Naive thymus-derived CD4-positive, alpha-beta T cell (primary cell): ENCODE data around the gene SERPINF2. TPM values are rescaled to one million over a fixed set of nuclear protein-coding genes. Genes with fewer than 3 reads are reported as not detected.

Source experiments
- ATAC-seq: fragments of 150-1000 bp; cut with Tn5 transposase; 2 replicates; pipeline ENCODE4 v1.10.0; 2021; ENCODE audit warnings: mild to moderate bottlenecking, moderate library complexity
- CTCF ChIA-PET: fragments of 350-600 bp; sonication (Branson Sonifier 250); formaldehyde crosslinking; loops from one replicate; lab custom pipeline; 2021; ENCODE audit warnings: antibody characterized with exemption; lab: Charles Lee
- POLR2A ChIA-PET: fragments of 350-600 bp; sonication (Branson Sonifier 250); formaldehyde crosslinking; loops from one replicate; lab custom pipeline; 2021; ENCODE audit warnings: antibody characterized with exemption, inconsistent platforms; lab: Charles Lee
- DNase-seq, 9 donors: peaks; one replicate each; pipeline versions ENCODE4 v3.0.0 to v3.0.0-alpha.2; 2020 to 2022; ENCODE audit warnings: mixed read lengths in 1 of 9
- H3K27ac ChIP-seq: one replicate; pipeline ENCODE4 v1.7.0; 2013; ENCODE audit warnings: mild to moderate bottlenecking, low read depth, low read length, moderate library complexity
- H3K27me3 ChIP-seq, 2 donors: one replicate each; pipeline ENCODE4 v1.7.0; 2013; ENCODE audit warnings: low read length in 2 of 2, mild to moderate bottlenecking in 2 of 2, moderate library complexity in 2 of 2; ENCODE audit not compliant: control insufficient read depth in 2 of 2, insufficient read depth in 2 of 2
- H3K36me3 ChIP-seq, 3 experiments: 1 replicate in 2 of 3; 2 replicates in 1 of 3; pipeline ENCODE4 v1.7.0; 2013; ENCODE audit warnings: low read length in 3 of 3, mild to moderate bottlenecking in 3 of 3, moderate library complexity in 1 of 3; ENCODE audit not compliant: insufficient read depth in 3 of 3, control insufficient read depth in 2 of 3
- H3K4me1 ChIP-seq, 2 donors: one replicate each; pipeline ENCODE4 v1.7.0; 2013; ENCODE audit warnings: low read length in 2 of 2, mild to moderate bottlenecking in 2 of 2, moderate library complexity in 1 of 2; ENCODE audit not compliant: control insufficient read depth in 2 of 2, insufficient read depth in 2 of 2
- H3K4me3 ChIP-seq: 2 replicates; pipeline ENCODE4 v1.7.0; 2013; ENCODE audit warnings: mild to moderate bottlenecking, low read length
- H3K9me3 ChIP-seq, 3 experiments: 1 replicate in 2 of 3; 2 replicates in 1 of 3; pipeline ENCODE4 v1.7.0; 2013; ENCODE audit warnings: low read length in 3 of 3; ENCODE audit not compliant: control insufficient read depth in 2 of 3
- H3K27ac Mint-ChIP-seq, 9 donors: one replicate each; pipeline ENCODE4 v1.8.0; 2020 to 2022; ENCODE audit warnings: mixed read lengths in 9 of 9, mild to moderate bottlenecking in 8 of 9, moderate library complexity in 5 of 9, inconsistent platforms in 2 of 9
- H3K27me3 Mint-ChIP-seq, 5 donors: one replicate each; pipeline ENCODE4 v1.8.0; 2021 to 2022; ENCODE audit warnings: mixed read lengths in 5 of 5, mild to moderate bottlenecking in 1 of 5
- H3K36me3 Mint-ChIP-seq, 5 donors: one replicate each; pipeline ENCODE4 v1.8.0; 2020 to 2022; ENCODE audit warnings: mixed read lengths in 5 of 5, mild to moderate bottlenecking in 3 of 5, inconsistent platforms in 1 of 5
- H3K4me1 Mint-ChIP-seq, 7 donors: one replicate each; pipeline ENCODE4 v1.8.0; 2020 to 2022; ENCODE audit warnings: mixed read lengths in 7 of 7, mild to moderate bottlenecking in 3 of 7, inconsistent platforms in 1 of 7
- H3K4me3 Mint-ChIP-seq, 10 donors: one replicate each; pipeline ENCODE4 v1.8.0; 2020 to 2022; ENCODE audit warnings: mild to moderate bottlenecking in 10 of 10, mixed read lengths in 10 of 10, moderate library complexity in 6 of 10, inconsistent platforms in 2 of 10
- H3K9me3 Mint-ChIP-seq, 11 donors: one replicate each; pipeline ENCODE4 v1.8.0; 2020 to 2022; ENCODE audit warnings: mixed read lengths in 11 of 11, mild to moderate bottlenecking in 4 of 11, inconsistent platforms in 1 of 11, moderate library complexity in 1 of 11
- intact Hi-C, 2 donors: fragments of 100-400 bp; cut with micrococcal nuclease; formaldehyde crosslinking; loops; one replicate each; pipeline ENCODE4 v1.15.1; 2023
- polyA plus RNA-seq, 2 donors: library from polyadenylated mRNA; unstranded; fragments of 300-500 nt; fragmentation: Illumina TruSeq; gene quantifications; one replicate each; pipeline ENCODE4 v1.2.3, GENCODE V29; 2021
- total RNA-seq, 6 experiments: library from RNA in 5 of 6; stranded (reverse) in 5 of 6; gene quantifications; 1 replicate in 5 of 6; 2 replicates in 1 of 6; pipeline ENCODE4 v1.2.3 and lab custom pipeline; 2021 to 2026

SERPINF2 gene
- total and polyA plus RNA-seq, 7 experiments from 2014 or later: 0.27 to 1.4 (median 0.65) TPM; not detected in 2

GRCh38 chr17:1725642-1726511, 16.8 kb upstream of the SERPINF2 start:
- H3K27ac ChIP-seq: no peak overlapping the region
- H3K4me3 Mint-ChIP-seq: peak overlapping the region; percentile 65 to 86 (median 76)
- no peaks in the 10 kb centered on the region for H3K27me3 ChIP-seq
- DNase-seq (no peak), ATAC-seq (no peak)
- peaks cover 24 to 53% (median 38%) of the 10 kb centered on the region in 7 donors for H3K4me1 Mint-ChIP-seq
- intact Hi-C loops: loop anchor here in 1 of 2 donors (2.0 kb wide), 2 partner anchors 77 to 103 kb away; partner anchors contain the start of genes RILP and SMYD4
- H3K9me3 ChIP-seq: no peaks in the 10 kb centered on the region
- H3K36me3 Mint-ChIP-seq: peaks cover 0 to 11% (median 5%) of the 10 kb centered on the region in 5 donors
- ChIA-PET CTCF (no interaction called here), POLR2A (interaction anchor here (1.2 to 3.8 kb wide), 2 partner anchors 9 to 38 kb away, joined by 3 to 22 read pairs; no protein-coding TSS in a partner anchor)
- no peaks in the 10 kb centered on the region for H3K27me3 Mint-ChIP-seq
- peaks cover 25 to 30% of the 10 kb centered on the region in 2 donors for H3K4me1 ChIP-seq
- H3K36me3 ChIP-seq: peaks cover 0 to 31% (median 0%) of the 10 kb centered on the region in 3 experiments
- no peaks in the 10 kb centered on the region for H3K9me3 Mint-ChIP-seq
- peak overlapping the region; percentile 70 for H3K4me3 ChIP-seq
- peak overlapping the region in 6 of 9 donors; percentile 40 to 76 (median 69) for H3K27ac Mint-ChIP-seq

GRCh38 chr17:1726626-1727257, 15.9 kb upstream of the SERPINF2 start:
- Histone ChIP-seq H3K4me1 (peaks cover 25 to 28% of the 10 kb centered on the region in 2 donors), H3K36me3 (peaks cover 0 to 37% (median 0%) of the 10 kb centered on the region in 3 experiments), H3K9me3 (no peaks in the 10 kb centered on the region), H3K4me3 (no peak overlapping the region), H3K27ac (no peak overlapping the region), H3K27me3 (no peaks in the 10 kb centered on the region)
- POLR2A ChIA-PET: interaction anchor here (0.7 to 3.8 kb wide), 3 partner anchors 10 to 144 kb away, joined by 3 to 22 read pairs (median 3); no protein-coding TSS in a partner anchor
- DNase-seq (no peak), ATAC-seq (no peak)
- H3K4me1 Mint-ChIP-seq: peaks cover 24 to 52% (median 37%) of the 10 kb centered on the region in 7 donors
- peaks cover 0 to 11% (median 5%) of the 10 kb centered on the region in 5 donors for H3K36me3 Mint-ChIP-seq
- intact Hi-C loops: no loop called here
- CTCF ChIA-PET: no interaction called here
- H3K27me3 Mint-ChIP-seq: no peaks in the 10 kb centered on the region
- no peaks in the 10 kb centered on the region for H3K9me3 Mint-ChIP-seq
- H3K4me3 Mint-ChIP-seq: peak overlapping the region in 3 of 10 donors; percentile 17 to 78 (median 51)
- no peak overlapping the region for H3K27ac Mint-ChIP-seq

GRCh38 chr17:1727258-1727789, 15.3 kb upstream of the SERPINF2 start:
- ATAC-seq: no peak
- Mint-ChIP-seq H3K9me3 (no peaks in the 10 kb centered on the region), H3K36me3 (peaks cover 0 to 11% (median 5%) of the 10 kb centered on the region in 5 donors), H3K4me1 (peaks cover 24 to 50% (median 37%) of the 10 kb centered on the region in 7 donors), H3K4me3 (no peak overlapping the region), H3K27ac (peak overlapping the region in 1 of 9 donors; percentile 52), H3K27me3 (no peaks in the 10 kb centered on the region)
- Histone ChIP-seq H3K36me3 (peaks cover 0 to 40% (median 0%) of the 10 kb centered on the region in 3 experiments), H3K27me3 (no peaks in the 10 kb centered on the region), H3K27ac (no peak overlapping the region), H3K9me3 (no peaks in the 10 kb centered on the region), H3K4me3 (no peak overlapping the region), H3K4me1 (peaks cover 25 to 28% of the 10 kb centered on the region in 2 donors)
- CTCF ChIA-PET: no interaction called here
- intact Hi-C loops: no loop called here
- no peak for DNase-seq
- POLR2A ChIA-PET: interaction anchor here (0.7 to 3.8 kb wide), 4 partner anchors 11 to 478 kb away, joined by 3 to 22 read pairs (median 3); no protein-coding TSS in a partner anchor

GRCh38 chr17:1727876-1728630, 14.6 kb upstream of the SERPINF2 start:
- H3K9me3 ChIP-seq: no peaks in the 10 kb centered on the region
- H3K27me3 Mint-ChIP-seq: no peaks in the 10 kb centered on the region
- H3K4me3 ChIP-seq: no peak overlapping the region
- DNase-seq (no peak), ATAC-seq (no peak)
- no peaks in the 10 kb centered on the region for H3K9me3 Mint-ChIP-seq
- intact Hi-C loops: no loop called here
- peaks cover 18 to 43% (median 32%) of the 10 kb centered on the region in 7 donors for H3K4me1 Mint-ChIP-seq
- POLR2A ChIA-PET: interaction anchor here (0.7 to 3.8 kb wide), 2 partner anchors 12 to 477 kb away, joined by 3 to 22 read pairs; no protein-coding TSS in a partner anchor
- H3K27me3 ChIP-seq: no peaks in the 10 kb centered on the region
- H3K27ac Mint-ChIP-seq: peak overlapping the region in 3 of 9 donors; percentile 21 to 43 (median 37)
- CTCF ChIA-PET: interaction anchor here (0.7 kb wide), 1 partner anchor 36 kb away, joined by 3 read pairs; no protein-coding TSS in a partner anchor
- H3K27ac ChIP-seq: peak overlapping the region; percentile 41
- H3K36me3 ChIP-seq: peaks cover 0 to 46% (median 0%) of the 10 kb centered on the region in 3 experiments
- peaks cover 20 to 24% of the 10 kb centered on the region in 2 donors for H3K4me1 ChIP-seq
- peak overlapping the region in 4 of 10 donors; percentile 33 to 55 (median 48) for H3K4me3 Mint-ChIP-seq
- H3K36me3 Mint-ChIP-seq: peaks cover 0 to 11% (median 5%) of the 10 kb centered on the region in 5 donors

- intact Hi-C loops: no loop called here
- H3K9me3 ChIP-seq: no peaks in the 10 kb centered on the region
- Mint-ChIP-seq H3K4me1 (peaks cover 15 to 38% (median 25%) of the 10 kb centered on the region in 7 donors), H3K36me3 (peaks cover 0 to 14% (median 6%) of the 10 kb centered on the region in 5 donors), H3K4me3 (peak overlapping the region in 3 of 10 donors; percentile 14 to 58 (median 46)), H3K27me3 (no peaks in the 10 kb centered on the region), H3K9me3 (no peaks in the 10 kb centered on the region), H3K27ac (peak overlapping the region in 2 of 9 donors; percentile 28 to 69)
- DNase-seq: no peak
- POLR2A ChIA-PET: no interaction called here
- H3K36me3 ChIP-seq: peaks cover 0 to 64% (median 0%) of the 10 kb centered on the region in 3 experiments
- CTCF ChIA-PET: interaction anchor here (0.6 kb wide), 1 partner anchor 335 kb away, joined by 3 read pairs; no protein-coding TSS in a partner anchor
- no peak for ATAC-seq
- H3K4me1 ChIP-seq: peaks cover 9 to 14% of the 10 kb centered on the region in 2 donors
- no peak overlapping the region for H3K27ac ChIP-seq
- H3K4me3 ChIP-seq: no peak overlapping the region
- no peaks in the 10 kb centered on the region for H3K27me3 ChIP-seq
Observed at GRCh38 chr17:1729966-1730325, 12.7 kb upstream of the SERPINF2 start.
